ENCODE results near the gene LRRN2. TPM values are rescaled to one million over a fixed set of nuclear protein-coding genes. Genes with fewer than 3 reads are reported as not detected.

Gene LRRN2
- total and polyA plus RNA-seq, 7 donors, result 2.5 to 14.7 (median 4.9) TPM

- DNase-seq, result no peak
- peaks cover 0 to 14% (median 3%) of the 10 kb centered on the region in 4 donors for H3K36me3 ChIP-seq
- intact Hi-C loops (cut with DNase I), result no loop called here
- WGBS, 2 donors, result 94% methylated on average over 20 of the region's 20 CpGs
- H3K27ac ChIP-seq, result no peak overlapping the region
- no peaks in the 10 kb centered on the region for H3K9me3 ChIP-seq
- no peaks in the 10 kb centered on the region for H3K27me3 ChIP-seq
- no peak overlapping the region for H3K4me3 ChIP-seq
- H3K4me1 ChIP-seq, result peaks cover 0 to 11% (median 5%) of the 10 kb centered on the region in 4 donors
- no peak for TF ChIP-seq POLR2A (IDR thresholded peaks at IDR 0.05)
- TF ChIP-seq, protein P1, sequence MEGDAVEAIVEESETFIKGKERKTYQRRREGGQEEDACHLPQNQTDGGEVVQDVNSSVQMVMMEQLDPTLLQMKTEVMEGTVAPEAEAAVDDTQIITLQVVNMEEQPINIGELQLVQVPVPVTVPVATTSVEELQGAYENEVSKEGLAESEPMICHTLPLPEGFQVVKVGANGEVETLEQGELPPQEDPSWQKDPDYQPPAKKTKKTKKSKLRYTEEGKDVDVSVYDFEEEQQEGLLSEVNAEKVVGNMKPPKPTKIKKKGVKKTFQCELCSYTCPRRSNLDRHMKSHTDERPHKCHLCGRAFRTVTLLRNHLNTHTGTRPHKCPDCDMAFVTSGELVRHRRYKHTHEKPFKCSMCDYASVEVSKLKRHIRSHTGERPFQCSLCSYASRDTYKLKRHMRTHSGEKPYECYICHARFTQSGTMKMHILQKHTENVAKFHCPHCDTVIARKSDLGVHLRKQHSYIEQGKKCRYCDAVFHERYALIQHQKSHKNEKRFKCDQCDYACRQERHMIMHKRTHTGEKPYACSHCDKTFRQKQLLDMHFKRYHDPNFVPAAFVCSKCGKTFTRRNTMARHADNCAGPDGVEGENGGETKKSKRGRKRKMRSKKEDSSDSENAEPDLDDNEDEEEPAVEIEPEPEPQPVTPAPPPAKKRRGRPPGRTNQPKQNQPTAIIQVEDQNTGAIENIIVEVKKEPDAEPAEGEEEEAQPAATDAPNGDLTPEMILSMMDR (IDR thresholded peaks at IDR 0.05), result no peak
- no peak for TF ChIP-seq POLR2AphosphoS5 (IDR thresholded peaks at IDR 0.05)
- TF ChIP-seq EP300 (IDR thresholded peaks at IDR 0.05), result no peak
These were observed 67.3 kb downstream of the LRRN2 start for GRCh38 chr1:204618148-204618760.

DNA sequence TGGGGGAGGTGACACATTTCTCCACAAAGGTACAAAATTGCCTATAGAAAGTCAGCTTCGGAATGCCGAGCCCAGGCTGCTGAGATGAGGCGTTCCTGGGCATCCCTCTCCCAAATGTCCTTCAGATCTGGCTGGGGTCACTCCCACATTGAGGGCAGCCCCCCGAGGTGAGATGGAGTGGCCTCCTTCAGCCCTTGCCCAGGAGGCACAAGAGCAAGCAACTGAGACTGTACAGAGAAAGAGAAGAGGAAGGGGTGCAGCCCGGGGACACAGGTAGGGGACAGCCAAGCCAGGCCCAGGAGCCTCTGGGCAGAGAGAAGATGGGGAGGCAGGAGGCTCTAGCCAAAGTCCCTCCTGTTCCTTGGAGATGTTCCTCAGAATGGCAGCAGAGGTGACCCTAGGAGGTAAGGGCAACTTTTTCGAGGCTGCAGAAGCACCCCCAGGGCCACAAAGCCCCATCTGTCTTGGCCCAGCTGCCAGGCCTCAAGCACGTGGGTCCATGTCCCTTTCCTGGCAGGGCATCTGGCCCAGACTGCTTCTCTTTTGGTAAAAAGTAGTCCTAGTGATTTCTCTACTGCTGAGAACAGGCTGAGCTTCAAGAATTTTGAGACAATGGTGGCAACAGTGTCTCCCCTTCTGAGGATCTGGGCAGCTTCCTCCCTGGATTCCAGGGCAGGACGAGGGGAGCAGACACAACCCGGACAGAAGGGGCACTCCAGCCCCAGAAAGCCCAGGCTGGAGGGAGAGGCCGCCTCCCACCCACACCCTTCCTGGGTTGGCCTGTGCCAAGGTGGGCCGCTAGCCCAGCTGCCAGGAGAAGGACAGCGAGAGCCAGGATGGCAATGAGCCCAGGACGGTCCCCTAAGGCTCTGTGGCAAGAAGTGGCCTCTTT is 68.0 kb downstream of the LRRN2 start:
- H3K4me1 ChIP-seq, result peaks cover 0 to 10% (median 4%) of the 10 kb centered on the region in 4 donors
- intact Hi-C loops (cut with DNase I), result no loop called here
- no peaks in the 10 kb centered on the region for H3K27me3 ChIP-seq
- H3K4me3 ChIP-seq, result no peak overlapping the region
- 79 to 85% methylated on average over 13 of the region's 13 CpGs for WGBS, 2 donors
- H3K9me3 ChIP-seq, result no peaks in the 10 kb centered on the region
- H3K36me3 ChIP-seq, result peaks cover 0 to 14% (median 3%) of the 10 kb centered on the region in 4 donors
- TF ChIP-seq POLR2A (IDR thresholded peaks at IDR 0.05) (no peak), EP300 (IDR thresholded peaks at IDR 0.05) (no peak), POLR2AphosphoS5 (IDR thresholded peaks at IDR 0.05) (no peak)
- TF ChIP-seq, protein P1 (IDR thresholded peaks at IDR 0.05), result no peak
- DNase-seq, result no peak
- no peak overlapping the region for H3K27ac ChIP-seq

DNA sequence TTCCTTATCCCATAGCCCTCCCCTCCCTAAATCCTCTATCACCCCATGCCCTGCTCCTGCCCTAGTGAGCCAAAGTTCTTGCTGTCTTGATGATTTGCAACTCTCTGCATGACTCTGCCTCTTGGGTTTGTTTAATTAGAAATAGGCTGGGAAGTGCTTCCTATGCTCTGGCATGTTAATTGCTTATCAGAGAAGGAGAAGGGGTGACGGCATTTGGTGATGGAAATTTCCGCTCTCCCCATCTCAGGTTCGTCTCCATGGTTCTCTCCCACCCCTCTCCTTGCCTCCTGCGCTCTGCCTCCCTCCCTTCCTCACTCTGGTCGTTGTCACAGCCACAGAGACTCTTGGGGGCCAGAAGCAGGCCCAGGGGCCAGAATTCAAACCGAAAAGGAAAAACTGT is 68.9 kb downstream of the LRRN2 start:
- 81 to 88% methylated on average over 6 of the region's 6 CpGs for WGBS, 2 donors

DNA sequence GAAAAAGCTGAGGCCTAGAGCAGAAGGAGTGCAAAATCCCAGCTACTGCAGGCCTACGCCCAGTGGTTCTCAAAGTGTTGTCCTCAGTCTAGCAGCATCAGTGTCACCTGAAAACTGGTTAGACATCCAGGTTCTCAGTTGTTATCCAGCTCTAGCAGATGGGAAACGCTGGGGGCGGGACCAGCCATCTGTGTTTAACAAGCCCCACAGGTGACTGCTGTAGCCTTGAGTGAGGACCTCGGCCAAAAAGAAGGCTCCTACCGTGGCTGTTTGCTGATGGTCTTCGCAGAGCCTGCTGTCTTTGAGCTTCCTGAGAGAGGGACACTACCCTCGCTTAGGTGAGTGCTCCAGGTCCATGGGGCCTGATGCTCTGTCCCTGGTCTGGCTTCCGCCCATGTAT is 69.7 kb downstream of the LRRN2 start:
- intact Hi-C loops (cut with DNase I), result no loop called here
- Histone ChIP-seq H3K9me3 (no peaks in the 10 kb centered on the region), H3K27ac (no peak overlapping the region), H3K4me3 (no peak overlapping the region), H3K36me3 (peaks cover 0 to 14% (median 3%) of the 10 kb centered on the region in 4 donors), H3K4me1 (no peaks in the 10 kb centered on the region), H3K27me3 (no peaks in the 10 kb centered on the region)
- DNase-seq, result no peak
- 85 to 88% methylated on average over 8 of the region's 8 CpGs for WGBS, 2 donors
- no peak for TF ChIP-seq POLR2A (IDR thresholded peaks at IDR 0.05)
- TF ChIP-seq EP300 (IDR thresholded peaks at IDR 0.05), result no peak
- TF ChIP-seq, protein P1 (IDR thresholded peaks at IDR 0.05), result no peak

More for the DNA sequence above, 68.9 kb downstream of the LRRN2 start:
- H3K27me3 ChIP-seq, result no peaks in the 10 kb centered on the region
- H3K27ac ChIP-seq, result no peak overlapping the region
- DNase-seq, result no peak
- H3K9me3 ChIP-seq, result no peaks in the 10 kb centered on the region
- no peak for TF ChIP-seq POLR2AphosphoS5 (IDR thresholded peaks at IDR 0.05)
- TF ChIP-seq EP300 (IDR thresholded peaks at IDR 0.05), result no peak
- TF ChIP-seq, protein P1 (IDR thresholded peaks at IDR 0.05), result no peak
- TF ChIP-seq POLR2A (IDR thresholded peaks at IDR 0.05), result no peak
- peaks cover 0 to 6% (median 3%) of the 10 kb centered on the region in 4 donors for H3K4me1 ChIP-seq
- peaks cover 0 to 14% (median 3%) of the 10 kb centered on the region in 4 donors for H3K36me3 ChIP-seq
- no peak overlapping the region for H3K4me3 ChIP-seq
- intact Hi-C loops (cut with DNase I), result no loop called here

Data from sigmoid colon (tissue), 7 donors.